ENCODE data around the gene PCBD2.
"Not testable (repeated sequence)": the region's sequence is repeated elsewhere in the genome, so short reads cannot be mapped to it uniquely, and the experiment has no call there.

The PCBD2 gene

GRCh38 chr5:134910752-134911151, 5.8 kb downstream of the PCBD2 start:
- not testable (repeated sequence) for DNase-seq

GRCh38 chr5:134911285-134912206, 6.6 kb downstream of the PCBD2 start:
- no peak for DNase-seq

DNA sequence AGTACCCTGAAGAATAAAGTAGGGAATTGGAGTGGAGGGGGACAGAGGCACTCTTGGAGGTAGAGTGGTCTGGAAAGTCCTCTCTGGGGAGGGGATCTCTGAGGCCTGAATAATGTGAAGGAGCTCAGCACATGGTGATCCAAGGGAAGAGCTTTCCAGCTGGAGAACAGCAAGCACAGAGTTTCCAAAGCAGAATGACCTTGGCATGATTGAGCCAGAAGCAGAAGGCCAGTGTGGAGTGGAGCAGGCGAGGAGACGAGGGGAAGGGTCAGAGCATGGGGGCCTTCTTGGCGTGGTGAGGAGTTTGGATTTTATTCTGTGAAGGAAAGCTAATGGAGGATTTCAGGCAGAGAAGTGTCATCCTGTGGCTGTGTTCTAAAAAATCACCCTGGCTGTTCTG, 8.3 kb downstream of the PCBD2 start:
- DNase-seq: no peak

GRCh38 chr5:134913795-134914194, 8.9 kb downstream of the PCBD2 start:
- DNase-seq: no peak

- DNase-seq: no peak
These were observed 12.3 kb downstream of the PCBD2 start for GRCh38 chr5:134917070-134917815.

GRCh38 chr5:134918861-134919260, 13.9 kb downstream of the PCBD2 start:
- no peak for DNase-seq

DNA sequence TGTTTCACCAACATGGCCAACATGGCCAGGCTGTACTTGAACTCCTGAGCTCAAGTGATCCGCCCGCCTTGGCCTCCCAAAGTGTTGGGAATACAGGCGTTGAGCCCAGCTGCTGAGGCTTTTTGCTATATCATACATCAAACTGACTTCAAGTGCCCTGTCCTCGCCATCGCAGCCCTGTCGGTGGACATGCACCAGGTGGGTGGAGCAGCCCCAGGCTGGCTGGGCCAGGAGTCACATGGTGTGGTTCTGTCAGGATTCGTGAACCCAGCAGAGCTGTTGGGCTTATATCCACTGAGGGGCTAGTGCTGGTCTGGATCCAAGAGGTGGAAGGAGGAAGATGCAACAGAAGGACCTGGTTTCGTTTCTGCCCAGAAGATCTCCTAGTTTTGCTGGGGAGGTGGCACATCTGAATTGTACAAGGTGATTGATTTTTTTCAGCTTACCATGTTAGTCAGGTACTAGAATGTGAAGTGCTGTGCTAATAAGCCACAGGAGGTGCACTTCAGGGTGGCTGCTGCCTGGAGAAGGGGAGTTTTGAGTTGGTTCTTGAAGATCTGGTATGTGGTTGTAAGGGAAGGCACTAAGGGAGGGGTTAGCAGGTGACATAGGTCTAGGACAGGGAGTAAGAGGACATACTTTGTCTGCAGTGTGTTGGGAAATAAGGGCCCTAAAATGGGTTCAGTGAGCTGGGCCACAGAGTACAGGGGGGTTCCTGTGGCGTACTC, 16.1 kb downstream of the PCBD2 start:
- DNase-seq: no peak

DNA sequence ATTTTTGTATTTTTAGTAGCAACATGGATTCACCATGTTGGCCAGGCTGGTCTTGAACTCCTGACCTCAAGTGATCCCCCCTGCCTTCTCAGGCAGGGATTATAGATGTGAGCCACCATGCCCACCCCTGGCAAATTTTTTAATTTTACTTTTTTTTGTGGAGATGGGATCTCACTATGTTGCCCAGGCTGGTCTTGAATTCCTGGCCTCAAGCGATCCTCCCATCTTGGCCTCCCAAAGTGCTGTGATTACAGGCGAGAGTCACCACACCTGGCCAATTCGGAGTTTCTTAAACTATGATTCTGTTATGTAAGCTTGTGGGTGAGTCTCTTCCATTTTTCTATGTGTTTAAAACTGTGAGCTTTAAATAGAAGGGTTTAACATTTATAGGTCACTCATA, 27.6 kb downstream of the PCBD2 start:
- no peak for DNase-seq

DNA sequence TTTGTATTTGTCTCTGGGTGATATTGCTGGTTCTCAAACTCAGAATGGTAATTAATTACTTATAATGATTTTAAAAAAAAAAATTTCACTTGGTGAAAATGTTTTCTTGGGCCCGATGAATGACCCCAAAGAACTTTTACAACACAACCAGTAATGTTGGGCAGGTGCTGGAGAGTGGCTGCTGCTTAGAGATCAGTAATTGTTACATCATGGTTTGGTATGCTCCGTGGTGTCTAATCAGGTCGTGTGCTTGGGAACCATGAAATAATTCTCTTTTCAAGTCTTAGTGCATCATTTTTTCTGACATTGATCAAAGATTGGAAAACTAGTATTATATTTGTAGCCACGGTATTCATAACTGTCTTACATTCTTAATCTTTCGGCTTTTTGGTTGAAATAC, 29.3 kb downstream of the PCBD2 start:
- DNase-seq: no peak

GRCh38 chr5:134935711-134936602, 31.0 kb downstream of the PCBD2 start:
- DNase-seq: no peak

GRCh38 chr5:134937526-134937925, 32.6 kb downstream of the PCBD2 start:
- no peak for DNase-seq

- no peak for DNase-seq
These were observed 33.1 kb downstream of the PCBD2 start for GRCh38 chr5:134938030-134938429.

GRCh38 chr5:134939500-134939899, 34.6 kb downstream of the PCBD2 start:
- no peak for DNase-seq

- no peak for DNase-seq
These were observed 38.6 kb downstream of the PCBD2 start for GRCh38 chr5:134943547-134943946.

DNA sequence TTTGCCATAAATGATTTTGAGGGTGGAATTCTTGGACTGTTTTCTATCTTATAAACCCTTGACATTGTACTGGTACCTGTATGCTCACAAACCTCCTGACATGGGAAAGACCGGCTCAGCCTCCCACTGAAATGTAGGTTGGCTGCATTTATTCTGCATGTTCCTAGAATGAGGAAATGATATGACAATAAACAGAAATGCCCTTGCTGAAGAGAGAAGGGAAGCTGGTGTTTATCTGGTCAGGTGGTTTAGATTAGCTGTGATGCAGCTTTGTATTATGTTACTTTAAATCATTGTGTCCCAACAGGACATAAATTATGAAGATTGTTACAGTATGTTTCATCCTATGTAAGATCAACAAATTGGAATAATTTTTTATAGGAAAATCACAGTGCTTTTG, 39.7 kb downstream of the PCBD2 start:
- no peak for DNase-seq

DNA sequence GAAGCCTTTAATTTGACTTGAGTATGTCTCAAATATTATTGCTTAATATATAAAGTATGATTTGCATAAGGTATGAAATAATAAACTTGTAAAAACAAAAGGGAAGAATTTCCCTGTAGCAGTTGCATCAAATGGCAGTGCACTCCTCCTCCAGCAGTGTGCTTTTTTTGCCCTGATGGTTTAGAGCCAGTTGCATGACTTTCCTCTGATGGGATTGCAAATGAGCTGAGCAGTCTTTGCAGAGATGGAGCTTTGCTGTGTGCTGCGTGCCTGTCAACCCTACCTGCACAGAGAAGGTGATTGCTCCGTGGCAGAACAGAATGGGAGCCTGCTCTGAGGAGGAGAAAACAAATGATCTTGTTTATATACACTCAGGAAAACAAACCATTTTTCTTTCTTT, 40.1 kb downstream of the PCBD2 start:
- no peak for DNase-seq

- DNase-seq: no peak
These were observed 44.0 kb downstream of the PCBD2 start for GRCh38 chr5:134948911-134949310.

DNA sequence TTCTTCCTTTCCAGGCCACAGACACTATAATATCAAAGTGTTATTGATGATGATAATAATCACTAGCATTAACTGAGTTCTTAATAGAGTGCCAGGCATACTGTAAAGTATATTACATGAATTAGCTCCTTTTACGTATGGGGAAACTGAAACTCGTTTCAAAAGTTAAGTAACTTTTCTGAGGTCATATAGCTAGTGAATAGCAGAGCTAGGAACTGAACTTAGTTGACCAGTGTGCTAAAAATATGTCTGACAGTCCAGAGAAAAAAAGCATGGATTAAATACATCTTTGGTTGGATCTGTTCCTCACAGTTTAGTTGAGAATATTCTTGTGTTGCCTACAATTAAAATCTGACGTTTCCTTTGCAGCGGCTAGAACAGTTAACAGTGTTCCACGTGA, 44.4 kb downstream of the PCBD2 start:
- no peak for DNase-seq

GRCh38 chr5:134957920-134958608, 53.1 kb downstream of the PCBD2 start:
- no peak for DNase-seq

GRCh38 chr5:134958755-134959154, 53.8 kb downstream of the PCBD2 start:
- no peak for DNase-seq

GRCh38 chr5:134963098-134963497, 58.2 kb downstream of the PCBD2 start:
- DNase-seq: no peak
